Colonic mucosa (tissue), 4 donors: ENCODE measurements around the gene MERTK. TPM values are rescaled to one million over a fixed set of nuclear protein-coding genes. Genes with fewer than 3 reads are reported as not detected.
A peak's percentile ranks its signal among the peaks of the same experiment; 100 is the strongest.
"Not testable (repeated sequence)": the region's sequence is repeated elsewhere in the genome, so short reads cannot be mapped to it uniquely, and the experiment has no call there.

Source experiments
- DNase-seq: peaks from one replicate; pipeline ENCODE4 v3.0.0-alpha.2; 2020
- H3K27ac ChIP-seq: fragments of 200-600 bp; one replicate; pipeline ENCODE4 v1.8.0; 2021
- H3K27me3 ChIP-seq: fragments of 200-600 bp; one replicate; pipeline ENCODE4 v1.8.0; 2021
- H3K36me3 ChIP-seq: fragments of 200-600 bp; one replicate; pipeline ENCODE4 v1.8.0; 2021
- H3K4me1 ChIP-seq: fragments of 200-600 bp; one replicate; pipeline ENCODE4 v1.8.0; 2021; ENCODE audit warnings: mild to moderate bottlenecking
- H3K4me3 ChIP-seq: fragments of 200-600 bp; one replicate; pipeline ENCODE4 v1.8.0; 2021
- H3K9ac ChIP-seq, 2 donors: one replicate each; pipeline ENCODE4 v1.7.0; 2013; ENCODE audit warnings: control low read depth in 2 of 2, low read depth in 2 of 2, low read length in 2 of 2
- H3K9me3 ChIP-seq: fragments of 200-600 bp; one replicate; pipeline ENCODE4 v1.8.0; 2021
- intact Hi-C: fragments of 100-400 bp; cut with DNase I; formaldehyde crosslinking; loops from one replicate; pipeline ENCODE4 v1.14.1; 2022
- total RNA-seq, 2 donors: library from RNA; stranded (reverse); fragmentation: NEBNext Ultra II Directional in 1 of 2; extraction: Animal tissue kit (Norgen Biotek cat#: 25700) in 1 of 2; gene quantifications; one replicate each; pipeline ENCODE4 v1.2.1, GENCODE V29; 2021
- TF ChIP-seq, protein P1 (sequence below): fragments of 200-600 bp; IDR thresholded peaks from one replicate; pipeline ENCODE4 v1.8.0; 2022; ENCODE audit warnings: antibody characterized with exemption, mild to moderate bottlenecking
- donor health status: healthy.
- donor health status: DM: no; HTN: no; CAD: no.
- donor health status: DM: no; HTN: no; CAD: no.

MERTK gene
- total RNA-seq, 2 donors from 2014 or later = 3.9 TPM

DNA sequence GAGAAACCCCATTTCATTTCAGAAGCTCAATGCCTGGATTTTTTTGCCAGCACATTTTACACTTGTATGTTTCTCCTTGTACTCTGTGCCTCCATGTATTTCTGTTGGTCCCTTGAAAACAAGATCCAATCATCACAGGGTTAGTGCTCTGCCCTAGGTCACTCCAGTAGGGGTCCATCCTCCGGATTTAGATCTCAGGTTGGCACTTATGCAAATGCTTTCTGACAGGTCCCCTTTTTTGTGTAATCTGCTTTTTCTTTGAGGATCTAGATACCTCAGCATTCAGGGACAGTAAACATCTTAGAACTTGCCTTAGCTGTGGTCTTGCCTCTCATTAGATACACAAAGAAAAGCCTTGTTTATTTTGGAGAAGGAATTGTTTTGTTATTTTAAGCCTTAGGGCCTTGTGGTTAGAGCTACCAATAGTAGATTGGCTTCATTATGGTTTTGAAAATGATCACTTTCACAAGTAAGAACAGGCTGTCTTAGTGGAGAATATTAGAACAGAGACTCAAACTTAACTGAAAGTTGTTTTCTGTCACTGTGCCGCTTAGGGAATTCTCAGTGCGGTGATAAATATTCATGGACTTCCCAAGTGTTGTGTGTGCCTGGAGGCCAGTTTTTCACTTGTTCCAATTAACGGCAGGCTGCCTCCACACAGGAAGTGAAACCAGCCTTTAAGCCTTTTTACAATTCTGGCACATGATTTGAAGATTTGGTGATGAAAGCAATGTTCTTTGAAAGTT, 7.8 kb downstream of the MERTK start:
- H3K4me1 ChIP-seq = peaks cover 4% of the 10 kb centered on the region
- H3K27ac ChIP-seq = peak overlapping the region; percentile 32
- intact Hi-C loops = loop anchor here (10.0 kb wide), 1 partner anchor 59 kb away; no protein-coding TSS in a partner anchor
- H3K36me3 ChIP-seq = no peaks in the 10 kb centered on the region
- H3K9me3 ChIP-seq = no peaks in the 10 kb centered on the region
- H3K27me3 ChIP-seq = no peaks in the 10 kb centered on the region
- H3K9ac ChIP-seq = peak overlapping the region in 1 of 2 donors; percentile 2
- TF ChIP-seq, protein P1, sequence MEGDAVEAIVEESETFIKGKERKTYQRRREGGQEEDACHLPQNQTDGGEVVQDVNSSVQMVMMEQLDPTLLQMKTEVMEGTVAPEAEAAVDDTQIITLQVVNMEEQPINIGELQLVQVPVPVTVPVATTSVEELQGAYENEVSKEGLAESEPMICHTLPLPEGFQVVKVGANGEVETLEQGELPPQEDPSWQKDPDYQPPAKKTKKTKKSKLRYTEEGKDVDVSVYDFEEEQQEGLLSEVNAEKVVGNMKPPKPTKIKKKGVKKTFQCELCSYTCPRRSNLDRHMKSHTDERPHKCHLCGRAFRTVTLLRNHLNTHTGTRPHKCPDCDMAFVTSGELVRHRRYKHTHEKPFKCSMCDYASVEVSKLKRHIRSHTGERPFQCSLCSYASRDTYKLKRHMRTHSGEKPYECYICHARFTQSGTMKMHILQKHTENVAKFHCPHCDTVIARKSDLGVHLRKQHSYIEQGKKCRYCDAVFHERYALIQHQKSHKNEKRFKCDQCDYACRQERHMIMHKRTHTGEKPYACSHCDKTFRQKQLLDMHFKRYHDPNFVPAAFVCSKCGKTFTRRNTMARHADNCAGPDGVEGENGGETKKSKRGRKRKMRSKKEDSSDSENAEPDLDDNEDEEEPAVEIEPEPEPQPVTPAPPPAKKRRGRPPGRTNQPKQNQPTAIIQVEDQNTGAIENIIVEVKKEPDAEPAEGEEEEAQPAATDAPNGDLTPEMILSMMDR = no peak
- no peak overlapping the region for H3K4me3 ChIP-seq
- no peak for DNase-seq

DNA sequence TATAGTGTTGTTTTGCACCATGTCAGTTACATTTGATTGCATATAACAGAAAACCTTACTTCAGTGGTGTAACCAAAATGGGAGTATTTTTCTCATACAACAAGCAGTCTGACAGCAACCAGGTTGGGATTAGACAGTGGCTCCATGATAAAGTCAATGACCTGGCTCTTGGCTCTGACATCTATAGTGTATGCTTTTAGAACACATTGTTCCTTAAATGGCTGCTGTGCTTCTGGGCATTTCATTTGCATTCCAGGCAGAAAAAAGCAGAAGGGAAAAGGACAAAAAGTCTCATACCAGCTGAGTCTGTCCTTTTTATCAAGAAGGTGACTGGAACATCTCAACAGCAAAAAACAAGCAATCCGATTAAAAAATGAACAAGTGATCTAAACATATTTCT, 10.2 kb downstream of the MERTK start:
- Histone ChIP-seq H3K9ac (no peak overlapping the region), H3K4me3 (no peak overlapping the region), H3K27me3 (no peaks in the 10 kb centered on the region), H3K36me3 (no peaks in the 10 kb centered on the region), H3K27ac (no peak overlapping the region), H3K4me1 (peaks cover 4% of the 10 kb centered on the region), H3K9me3 (no peaks in the 10 kb centered on the region)
- DNase-seq = no peak
- intact Hi-C loops = loop anchor here (10.0 kb wide), 1 partner anchor 56 kb away; no protein-coding TSS in a partner anchor
- TF ChIP-seq, protein P1 = no peak

DNA sequence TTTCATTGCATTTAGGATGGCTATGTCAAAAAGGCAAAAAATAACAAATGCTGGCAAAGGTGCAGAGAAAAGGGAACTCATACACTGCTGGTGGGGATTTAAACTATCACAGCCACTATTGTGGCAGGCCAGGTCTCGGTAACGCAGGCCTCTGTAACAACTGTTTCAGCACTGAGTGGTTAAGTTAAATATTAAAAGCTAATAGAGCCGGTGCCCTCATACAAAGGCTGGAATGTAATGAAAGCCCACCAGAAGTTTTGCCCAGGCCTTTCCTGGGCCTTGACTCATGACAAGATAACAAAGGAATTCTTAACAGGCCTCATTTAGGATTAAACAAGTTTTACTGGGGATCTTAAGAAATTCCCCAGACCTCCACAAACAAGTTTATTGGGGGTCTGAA, 10.7 kb downstream of the MERTK start:
- intact Hi-C loops = loop anchor here (10.0 kb wide), 1 partner anchor 56 kb away; no protein-coding TSS in a partner anchor
- no peaks in the 10 kb centered on the region for H3K27me3 ChIP-seq
- TF ChIP-seq, protein P1 = no peak
- H3K27ac ChIP-seq = no peak overlapping the region
- no peak overlapping the region for H3K9ac ChIP-seq
- no peaks in the 10 kb centered on the region for H3K36me3 ChIP-seq
- no peak for DNase-seq
- H3K4me3 ChIP-seq = no peak overlapping the region
- peaks cover 4% of the 10 kb centered on the region for H3K4me1 ChIP-seq
- no peaks in the 10 kb centered on the region for H3K9me3 ChIP-seq

DNA sequence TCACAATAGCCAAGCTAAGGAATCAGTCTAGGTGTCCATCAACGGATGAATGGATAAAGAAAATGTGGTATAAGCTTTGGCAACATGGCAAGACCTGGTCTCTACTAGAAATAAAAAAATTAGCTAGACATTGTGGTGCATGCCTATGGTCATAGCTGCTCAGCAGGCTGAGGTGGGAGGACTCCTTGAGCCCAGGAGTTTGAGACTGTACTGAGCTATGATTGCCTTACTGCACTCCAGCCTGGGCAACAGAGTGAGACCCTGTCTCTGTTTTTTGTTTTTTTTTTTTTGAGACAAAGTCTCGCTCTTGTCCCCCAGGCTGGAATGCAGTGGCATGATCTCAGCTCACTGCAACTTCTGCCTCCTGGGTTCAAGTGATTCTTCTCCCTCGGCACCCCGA, 11.6 kb downstream of the MERTK start:
- not testable (repeated sequence) for DNase-seq, H3K4me3 ChIP-seq, H3K9me3 ChIP-seq, H3K36me3 ChIP-seq, H3K27me3 ChIP-seq, H3K4me1 ChIP-seq, H3K27ac ChIP-seq, H3K9ac ChIP-seq
- intact Hi-C loops = loop anchor here (10.0 kb wide), 1 partner anchor 55 kb away; no protein-coding TSS in a partner anchor

DNA sequence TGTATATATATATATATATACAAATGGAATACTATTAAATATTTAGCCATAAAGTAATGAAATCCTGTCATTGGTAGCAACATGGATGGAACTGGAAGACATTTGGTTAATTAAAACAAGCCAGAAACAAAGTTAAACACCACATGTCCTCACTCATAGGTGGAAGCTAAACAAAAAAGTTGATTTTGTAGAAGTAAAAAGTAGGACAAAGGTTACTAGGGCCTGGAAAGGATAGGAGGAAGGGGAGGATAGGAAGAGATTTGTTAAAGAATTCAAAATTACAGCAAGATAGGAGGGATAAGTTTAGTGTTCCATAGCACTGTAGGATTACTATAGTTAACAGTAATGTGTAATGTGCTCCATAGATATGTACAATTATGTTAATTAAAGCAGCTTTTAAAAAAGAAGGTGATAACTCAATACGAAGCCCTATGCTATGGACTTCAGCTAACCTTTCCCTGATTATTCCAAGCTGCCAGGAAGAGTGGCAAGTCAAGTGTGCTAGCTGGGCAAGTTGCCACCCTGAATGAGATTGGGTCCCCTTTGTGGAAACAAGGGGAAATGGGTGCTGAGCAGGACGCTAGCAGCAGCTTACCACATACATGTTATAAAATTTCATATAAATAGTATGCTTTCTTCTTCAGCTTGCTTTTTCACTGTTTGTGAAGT, 12.3 kb downstream of the MERTK start:
- DNase-seq = no peak
- H3K9me3 ChIP-seq = no peaks in the 10 kb centered on the region
- H3K9ac ChIP-seq = no peak overlapping the region
- no peaks in the 10 kb centered on the region for H3K36me3 ChIP-seq
- H3K4me1 ChIP-seq = peaks cover 4% of the 10 kb centered on the region
- no peak overlapping the region for H3K4me3 ChIP-seq
- H3K27ac ChIP-seq = no peak overlapping the region
- intact Hi-C loops = no loop called here
- TF ChIP-seq, protein P1 = no peak
- no peaks in the 10 kb centered on the region for H3K27me3 ChIP-seq

DNA sequence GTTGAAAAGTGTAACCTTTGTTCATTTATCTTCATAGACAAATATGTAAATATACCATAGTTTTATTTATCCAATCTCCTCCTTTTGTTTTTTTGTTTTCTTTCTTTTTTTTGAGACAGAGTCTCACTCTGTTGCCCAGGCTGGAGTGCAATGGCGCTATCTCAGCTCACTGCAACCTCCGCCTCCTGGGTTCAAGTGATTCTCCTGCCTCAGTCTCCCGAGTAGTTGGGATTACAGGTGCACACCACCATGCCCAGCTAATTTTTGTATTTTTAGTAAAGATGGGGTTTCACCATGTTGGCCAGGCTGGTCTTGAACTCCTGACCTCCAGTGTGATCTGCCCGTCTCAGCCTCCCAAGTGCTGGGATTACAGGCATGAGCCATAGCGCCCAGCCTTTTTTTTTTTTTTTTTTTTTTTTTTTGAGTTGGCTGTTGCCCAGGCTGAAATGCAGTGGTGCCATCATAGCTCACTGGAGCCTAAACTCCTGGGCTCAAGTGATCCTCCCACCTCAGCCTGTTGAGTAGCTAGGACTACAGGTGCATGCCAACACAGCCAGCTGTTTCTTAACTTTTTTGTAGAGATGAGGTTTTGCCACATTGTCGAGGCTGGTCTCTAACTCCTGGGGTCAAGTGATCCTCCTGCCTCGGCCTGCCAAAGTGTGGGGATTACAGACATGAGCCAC, 13.0 kb downstream of the MERTK start:
- DNase-seq, H3K27ac ChIP-seq, H3K4me3 ChIP-seq, H3K4me1 ChIP-seq, H3K36me3 ChIP-seq, intact Hi-C loops, H3K9ac ChIP-seq, H3K9me3 ChIP-seq, H3K27me3 ChIP-seq: not testable (repeated sequence)
